Activated CD4-positive, alpha-beta memory T cell treated with anti-CD3 and anti-CD28 coated beads, Interleukin-2, amount 10 ng/mL, durations not matched to agents 7 days and 5 days (primary cell): Measurements from ENCODE around the gene ORC2. TPM values are rescaled to one million over a fixed set of nuclear protein-coding genes. Genes with fewer than 3 reads are reported as not detected.

ENCODE experiments used
- total RNA-seq, 2 experiments: library from RNA; stranded (reverse); gene quantifications; one replicate each; pipeline ENCODE4 v1.2.3, GENCODE V29; 2021

Gene ORC2
- total RNA-seq, 2 experiments from 2014 or later = 50.8 to 51.6 TPM

Other genes with a start within 250 kb of the ORC2 start
- 100 to 1,000 TPM; 266 to 272 TPM for gene BZW1, start 151.8 kb downstream of the ORC2 start, total RNA-seq
- gene CLK1, start 99.0 kb downstream of the ORC2 start, total RNA-seq = 100 to 1,000 TPM; 164 to 169 TPM
- 100 to 1,000 TPM; 101 to 102 TPM for gene PPIL3, start 74.6 kb downstream of the ORC2 start, total RNA-seq
- 10 to 100 TPM; 28.9 to 30.1 TPM for gene NIF3L1, start 74.3 kb downstream of the ORC2 start, total RNA-seq
- gene HYCC2, start 108.0 kb upstream of the ORC2 start, total RNA-seq = 10 to 100 TPM; 27.9 to 31.9 TPM
- 100 to 1,000 TPM; 133 to 135 TPM for gene NDUFB3, start 108.3 kb upstream of the ORC2 start, total RNA-seq
- gene CFLAR, start 152.5 kb upstream of the ORC2 start, total RNA-seq = 100 to 1,000 TPM; 192 to 196 TPM
- 10 to 100 TPM; 47.8 to 51.3 TPM for gene CASP10, start 219.5 kb upstream of the ORC2 start, total RNA-seq